HUES48 (cell line): Measurements from ENCODE around the gene SULT1C4.

Experiments used
- H3K27ac ChIP-seq: one replicate; pipeline ENCODE4 v1.7.0; 2013; ENCODE audit warnings: low read depth, low read length, inconsistent platforms
- H3K27me3 ChIP-seq: 2 replicates; pipeline ENCODE4 v1.6.1; 2013; ENCODE audit warnings: mild to moderate bottlenecking, low read length; ENCODE audit not compliant: control insufficient read depth, insufficient read depth
- H3K36me3 ChIP-seq: 2 replicates; pipeline ENCODE4 v1.6.1; 2013; ENCODE audit warnings: low read length; ENCODE audit not compliant: control insufficient read depth, insufficient read depth
- H3K4me1 ChIP-seq: 2 replicates; pipeline ENCODE4 v1.6.1; 2013; ENCODE audit warnings: mild to moderate bottlenecking, low read length; ENCODE audit not compliant: control insufficient read depth, insufficient read depth
- H3K4me3 ChIP-seq: 2 replicates; pipeline ENCODE4 v1.5.1; 2013; ENCODE audit warnings: mild to moderate bottlenecking, low read depth, low read length
- H3K9ac ChIP-seq: 2 replicates; pipeline ENCODE4 v1.6.1; 2013; ENCODE audit warnings: mild to moderate bottlenecking, low read depth, low read length, moderate library complexity
- H3K9me3 ChIP-seq: 2 replicates; pipeline ENCODE4 v1.6.1; 2013; ENCODE audit warnings: low read length; ENCODE audit not compliant: control insufficient read depth, insufficient read depth

Gene SULT1C4

GRCh38 chr2:108377815-108378630 lies at the start of gene SULT1C4:
Gene SULT1C4, plus strand, starts transcription at chr2:108377954. Its CDS starts 384 bp downstream, at chr2:108378338.
- Histone ChIP-seq H3K27me3 (no peaks in the 10 kb centered on the region), H3K4me3 (no peak within 1 kb of the TSS), H3K36me3 (no peaks in the 10 kb centered on the region), H3K4me1 (peaks cover 30% of the 10 kb centered on the region), H3K9me3 (no peaks in the 10 kb centered on the region), H3K9ac (no peak within 1 kb of the TSS), H3K27ac (peak within 1 kb of the TSS; percentile 1)

- no peaks in the 10 kb centered on the region for H3K27me3 ChIP-seq
- no peaks in the 10 kb centered on the region for H3K36me3 ChIP-seq
- H3K4me3 ChIP-seq = no peak overlapping the region
- H3K9me3 ChIP-seq = no peaks in the 10 kb centered on the region
- no peak overlapping the region for H3K27ac ChIP-seq
- H3K4me1 ChIP-seq = no peaks in the 10 kb centered on the region
- H3K9ac ChIP-seq = no peak overlapping the region
Observed at GRCh38 chr2:108329771-108330170, 48.0 kb upstream of the SULT1C4 start.

DNA sequence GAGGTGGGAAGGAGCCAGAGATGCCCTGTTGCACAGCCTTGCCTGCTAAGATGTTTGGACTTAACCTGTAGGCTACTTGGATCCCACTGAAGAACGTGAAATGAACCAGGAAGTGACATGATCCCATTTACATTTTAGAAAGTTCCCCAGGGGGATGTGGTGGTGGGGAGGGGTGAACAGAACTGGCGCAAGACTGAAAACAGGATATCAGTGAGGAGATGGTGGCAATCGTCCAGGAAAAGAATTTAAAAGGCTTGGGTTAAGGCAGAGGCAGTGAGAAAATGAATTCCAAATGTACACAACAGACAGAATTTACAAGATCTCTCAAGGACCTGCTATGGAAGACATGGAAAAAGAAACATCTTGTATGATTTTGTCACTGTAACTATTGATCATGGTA lies 46.8 kb upstream of the SULT1C4 start:
- H3K27ac ChIP-seq = no peak overlapping the region
- no peaks in the 10 kb centered on the region for H3K27me3 ChIP-seq
- H3K4me1 ChIP-seq = no peaks in the 10 kb centered on the region
- no peak overlapping the region for H3K4me3 ChIP-seq
- no peak overlapping the region for H3K9ac ChIP-seq
- no peaks in the 10 kb centered on the region for H3K36me3 ChIP-seq
- H3K9me3 ChIP-seq = no peaks in the 10 kb centered on the region

GRCh38 chr2:108345951-108346350 lies 31.8 kb upstream of the SULT1C4 start:
- H3K4me1 ChIP-seq = peaks cover 4% of the 10 kb centered on the region
- no peaks in the 10 kb centered on the region for H3K27me3 ChIP-seq
- no peaks in the 10 kb centered on the region for H3K36me3 ChIP-seq
- no peak overlapping the region for H3K4me3 ChIP-seq
- no peak overlapping the region for H3K27ac ChIP-seq
- no peaks in the 10 kb centered on the region for H3K9me3 ChIP-seq
- H3K9ac ChIP-seq = no peak overlapping the region

DNA sequence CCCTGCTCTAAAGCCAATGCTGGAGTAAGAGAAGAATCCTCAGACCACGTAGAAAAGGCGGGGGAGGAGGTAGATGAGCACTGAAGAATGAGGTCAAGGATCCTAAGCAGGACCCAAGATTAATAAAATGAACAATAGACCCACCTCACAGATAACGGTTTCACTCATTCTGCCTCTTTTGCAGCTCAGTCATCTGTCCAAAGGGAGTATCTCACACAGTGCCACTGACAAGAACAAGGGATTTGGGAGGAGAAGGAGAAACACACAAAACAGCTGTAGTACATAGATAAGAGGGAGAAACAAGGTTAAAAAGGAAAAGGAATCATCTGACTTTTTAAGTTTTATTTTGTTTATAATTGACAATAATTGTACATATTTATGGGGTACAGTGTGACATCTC lies 30.9 kb upstream of the SULT1C4 start:
- Histone ChIP-seq H3K27ac (no peak overlapping the region), H3K4me3 (no peak overlapping the region), H3K36me3 (no peaks in the 10 kb centered on the region), H3K9me3 (no peaks in the 10 kb centered on the region), H3K4me1 (peaks cover 4% of the 10 kb centered on the region), H3K27me3 (no peaks in the 10 kb centered on the region), H3K9ac (no peak overlapping the region)

- H3K36me3 ChIP-seq = no peaks in the 10 kb centered on the region
- H3K4me3 ChIP-seq = no peak overlapping the region
Observed at GRCh38 chr2:108347786-108348185, 30.0 kb upstream of the SULT1C4 start.

GRCh38 chr2:108348816-108349570 lies 28.8 kb upstream of the SULT1C4 start:
- Histone ChIP-seq H3K9me3 (no peaks in the 10 kb centered on the region), H3K9ac (no peak overlapping the region), H3K27ac (no peak overlapping the region), H3K27me3 (no peaks in the 10 kb centered on the region), H3K4me3 (no peak overlapping the region), H3K36me3 (no peaks in the 10 kb centered on the region), H3K4me1 (peaks cover 4% of the 10 kb centered on the region)

More at GRCh38 chr2:108347786-108348185, 30.0 kb upstream of the SULT1C4 start:
- Histone ChIP-seq H3K4me1 (peaks cover 4% of the 10 kb centered on the region), H3K9ac (no peak overlapping the region), H3K9me3 (no peaks in the 10 kb centered on the region), H3K27me3 (no peaks in the 10 kb centered on the region), H3K27ac (no peak overlapping the region)

DNA sequence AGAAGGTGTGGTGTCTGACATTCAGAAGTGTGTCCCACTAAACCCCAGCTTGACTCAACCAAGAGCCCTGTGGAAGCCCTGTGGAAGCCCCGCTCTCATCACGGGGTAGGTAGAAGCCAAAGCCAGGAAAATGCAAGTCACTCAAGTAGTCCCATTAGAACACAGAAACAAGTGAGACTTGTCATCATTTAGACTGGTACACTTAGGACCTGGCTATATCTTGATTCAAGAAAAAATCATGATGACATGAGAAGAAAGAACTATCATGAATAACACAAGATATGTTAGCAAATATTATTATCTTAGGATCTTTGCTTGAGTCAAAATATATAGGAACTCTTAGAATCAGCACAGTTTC lies 28.2 kb upstream of the SULT1C4 start:
- Histone ChIP-seq H3K27me3 (no peaks in the 10 kb centered on the region), H3K4me3 (no peak overlapping the region), H3K9me3 (no peaks in the 10 kb centered on the region), H3K36me3 (no peaks in the 10 kb centered on the region), H3K27ac (no peak overlapping the region), H3K4me1 (peaks cover 4% of the 10 kb centered on the region), H3K9ac (no peak overlapping the region)

DNA sequence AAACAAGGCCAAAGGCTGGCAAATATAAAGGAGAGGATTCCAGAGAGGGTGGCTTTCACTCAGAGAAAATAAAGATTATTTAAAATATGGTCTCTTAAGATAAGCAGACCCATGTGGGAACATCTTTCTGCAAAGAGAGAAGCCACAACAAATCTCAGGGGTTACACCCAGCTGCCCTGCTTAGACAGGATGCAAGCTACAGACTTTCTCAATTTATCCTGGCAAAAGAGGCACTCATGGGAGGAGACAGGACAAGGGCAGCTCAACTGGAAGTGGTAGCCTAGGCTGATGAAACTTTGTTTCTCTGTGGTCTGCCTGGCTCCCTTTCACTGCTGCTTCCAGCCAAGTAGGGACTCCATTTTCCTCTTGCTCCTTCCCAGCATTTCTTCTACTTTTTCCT lies 25.9 kb upstream of the SULT1C4 start:
- no peak overlapping the region for H3K9ac ChIP-seq
- no peaks in the 10 kb centered on the region for H3K27me3 ChIP-seq
- H3K36me3 ChIP-seq = no peaks in the 10 kb centered on the region
- H3K4me3 ChIP-seq = no peak overlapping the region
- H3K9me3 ChIP-seq = no peaks in the 10 kb centered on the region
- no peak overlapping the region for H3K27ac ChIP-seq
- H3K4me1 ChIP-seq = peaks cover 4% of the 10 kb centered on the region

DNA sequence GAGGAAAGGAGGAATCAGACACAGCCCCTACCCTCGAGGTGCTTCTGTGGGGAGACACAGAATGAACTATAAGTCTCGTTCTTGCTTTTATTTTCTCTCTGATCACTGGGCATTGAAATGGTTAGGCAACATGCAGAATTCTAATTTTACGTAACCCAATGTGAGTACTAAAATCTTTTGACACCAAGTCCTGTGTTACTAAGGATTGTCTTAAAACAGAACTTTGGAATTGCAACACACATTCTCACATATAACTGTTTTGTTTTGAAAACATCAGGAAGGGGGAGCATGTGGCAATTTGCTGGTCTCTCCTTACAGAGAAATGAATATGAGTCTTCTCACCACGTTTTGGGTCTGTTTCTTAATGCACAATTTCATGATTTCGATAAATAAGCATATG lies 23.6 kb upstream of the SULT1C4 start:
- no peaks in the 10 kb centered on the region for H3K36me3 ChIP-seq
- no peaks in the 10 kb centered on the region for H3K27me3 ChIP-seq
- no peak overlapping the region for H3K4me3 ChIP-seq
- no peaks in the 10 kb centered on the region for H3K9me3 ChIP-seq
- no peak overlapping the region for H3K27ac ChIP-seq
- H3K4me1 ChIP-seq = no peaks in the 10 kb centered on the region
- no peak overlapping the region for H3K9ac ChIP-seq
